WTC11 (cell line): ENCODE results near the gene UBA1.

Source experiments
- FOXP1 ChIP-seq: sonication (generic); formaldehyde crosslinking; IDR thresholded peaks from 2 replicates; pipeline ENCODE4 v1.8.0; 2022; ENCODE audit warnings: missing genetic modification reagents, mild to moderate bottlenecking, moderate library complexity, borderline replicate concordance
- TF ChIP-seq, protein P1 (sequence below): sonication (generic); formaldehyde crosslinking; IDR thresholded peaks from 2 replicates; pipeline ENCODE4 v1.8.0; 2022; ENCODE audit warnings: mild to moderate bottlenecking, missing genetic modification reagents

DNA sequence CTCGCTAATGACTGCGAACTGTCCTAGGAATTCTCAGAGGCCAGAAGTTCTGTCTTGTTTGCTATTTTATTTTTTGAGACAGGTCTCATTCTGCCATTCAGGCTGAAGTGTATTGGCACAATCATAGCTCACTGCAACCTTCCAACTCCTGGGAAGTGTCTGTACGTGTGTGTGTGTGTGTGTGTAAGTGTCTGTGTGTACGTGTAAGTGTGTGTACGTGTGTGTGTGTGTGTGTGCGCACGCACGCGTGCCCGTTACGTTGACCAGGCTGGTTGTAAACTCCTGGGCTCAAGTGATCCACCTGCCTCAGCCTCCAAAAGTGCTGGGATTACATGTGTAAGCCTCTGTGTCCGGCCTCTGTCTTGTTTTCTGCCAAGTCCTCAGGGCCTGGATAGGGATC, 14.5 kb downstream of the UBA1 start:
- TF ChIP-seq, protein P1, sequence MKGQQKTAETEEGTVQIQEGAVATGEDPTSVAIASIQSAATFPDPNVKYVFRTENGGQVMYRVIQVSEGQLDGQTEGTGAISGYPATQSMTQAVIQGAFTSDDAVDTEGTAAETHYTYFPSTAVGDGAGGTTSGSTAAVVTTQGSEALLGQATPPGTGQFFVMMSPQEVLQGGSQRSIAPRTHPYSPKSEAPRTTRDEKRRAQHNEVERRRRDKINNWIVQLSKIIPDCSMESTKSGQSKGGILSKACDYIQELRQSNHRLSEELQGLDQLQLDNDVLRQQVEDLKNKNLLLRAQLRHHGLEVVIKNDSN (CRISPR knock-in tag) = no peak
- no peak for TF ChIP-seq FOXP1 (CRISPR knock-in tag)
